Skeletal muscle satellite cell (primary cell): ENCODE results near the gene NPLOC4. TPM values are rescaled to one million over a fixed set of nuclear protein-coding genes. Genes with fewer than 3 reads are reported as not detected.
A peak's percentile ranks its signal among the peaks of the same experiment; 100 is the strongest.

ENCODE experiments used
- H3K27me3 ChIP-seq: 2 replicates; pipeline ENCODE4 v1.7.0; 2013; ENCODE audit warnings: low read length; ENCODE audit not compliant: control insufficient read depth, insufficient read depth
- H3K36me3 ChIP-seq: 2 replicates; pipeline ENCODE4 v1.7.0; 2013; ENCODE audit warnings: mild to moderate bottlenecking, control low read depth, low read length; ENCODE audit not compliant: insufficient read depth
- H3K4me1 ChIP-seq: 2 replicates; pipeline ENCODE4 v1.7.0; 2013; ENCODE audit warnings: low read length; ENCODE audit not compliant: control insufficient read depth, insufficient read depth
- H3K4me2 ChIP-seq: 2 replicates; pipeline ENCODE4 v1.7.0; 2013; ENCODE audit warnings: mild to moderate bottlenecking, low read length
- H3K4me3 ChIP-seq: 2 replicates; pipeline ENCODE4 v1.7.0; 2013; ENCODE audit warnings: low read length
- H3K9ac ChIP-seq: 2 replicates; pipeline ENCODE4 v1.7.0; 2013; ENCODE audit warnings: mild to moderate bottlenecking, low read depth, low read length, moderate library complexity
- H3K9me3 ChIP-seq: replicated peaks from 2 replicates; pipeline ENCODE4 v1.7.0; 2013; ENCODE audit warnings: mild to moderate bottlenecking, control low read depth, low read length
- small RNA-seq: library from RNA; depleted of rRNA; stranded (forward); fragments of <200 nt; gene quantifications from one replicate; pipeline ENCODE3, GENCODE V24; 2012

NPLOC4 gene

DNA sequence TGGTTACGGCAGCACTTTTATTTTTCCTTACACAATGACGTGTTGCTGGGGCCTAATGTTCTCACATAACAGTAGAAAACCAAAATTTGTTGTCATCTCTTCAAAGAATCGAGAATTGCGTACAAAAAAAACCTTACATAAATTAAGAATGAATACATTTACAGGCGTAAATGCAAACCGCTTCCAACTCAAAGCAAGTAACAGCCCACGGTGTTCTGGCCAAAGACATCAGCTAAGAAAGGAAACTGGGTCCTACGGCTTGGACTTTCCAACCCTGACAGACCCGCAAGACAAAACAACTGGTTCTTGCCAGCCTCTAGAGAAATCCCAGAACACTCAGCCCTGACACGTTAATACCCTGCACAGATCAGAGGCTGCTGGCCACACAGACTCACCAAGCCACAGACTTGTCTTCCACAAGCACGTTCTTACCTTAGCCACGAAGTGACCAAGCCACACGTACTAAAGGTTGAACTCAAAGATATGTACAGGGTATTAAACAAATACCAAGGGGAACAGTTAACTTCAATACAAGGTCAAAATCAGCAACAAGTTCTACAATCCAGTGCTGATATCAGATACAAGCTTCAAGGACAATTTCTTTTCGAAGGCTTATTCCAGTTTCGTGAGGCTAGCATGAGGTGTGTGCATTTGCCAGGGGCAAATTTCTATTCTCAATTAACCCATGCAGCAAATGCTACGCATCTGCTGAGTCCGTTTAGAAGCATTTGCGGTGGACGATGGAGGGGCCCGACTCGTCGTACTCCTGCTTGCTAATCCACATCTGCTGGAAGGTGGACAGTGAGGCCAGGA, 126.7 kb downstream of the NPLOC4 start:
- Histone ChIP-seq H3K4me2 (peak overlapping the region; percentile 93), H3K4me3 (peak overlapping the region; percentile 91), H3K27me3 (no peaks in the 10 kb centered on the region), H3K9me3 (no peaks in the 10 kb centered on the region), H3K9ac (peak overlapping the region; percentile 95), H3K36me3 (peaks cover 39% of the 10 kb centered on the region), H3K4me1 (peaks cover 15% of the 10 kb centered on the region)

DNA sequence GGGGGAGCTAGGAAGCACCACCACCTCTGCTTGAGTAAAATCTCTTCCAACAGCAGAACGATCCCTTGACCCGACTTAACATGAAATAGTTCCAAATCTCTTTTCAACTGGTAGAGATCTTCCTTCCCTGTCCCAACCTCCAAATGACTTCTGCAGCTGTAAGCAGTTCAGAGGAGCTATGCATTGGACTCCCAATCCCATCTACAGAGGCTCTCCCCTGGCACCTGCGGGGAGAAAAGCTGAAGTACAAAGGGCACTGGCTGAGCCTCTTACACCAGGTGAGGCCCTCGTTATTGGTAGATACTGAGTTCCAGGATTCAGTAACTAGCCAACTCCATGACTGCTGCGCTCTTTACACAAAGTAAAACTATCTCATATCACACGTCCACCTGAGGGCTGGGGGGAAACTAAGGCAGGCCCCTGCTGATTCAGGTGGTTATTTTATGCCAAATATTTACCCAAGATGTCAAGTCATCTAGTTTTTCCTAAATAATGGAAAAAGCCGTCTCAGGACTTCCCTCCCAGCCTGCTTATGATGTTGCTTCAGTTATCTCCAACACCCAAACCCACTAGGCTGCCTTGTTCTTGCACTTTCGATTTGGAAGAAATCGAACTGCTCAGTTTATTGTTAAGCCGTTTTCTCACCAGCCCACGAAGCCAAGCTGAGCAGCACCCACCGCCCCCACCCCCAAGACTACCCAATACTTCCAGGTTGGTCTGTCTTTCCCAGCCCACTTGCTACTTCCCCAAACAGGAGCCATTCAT, 127.5 kb downstream of the NPLOC4 start:
- Histone ChIP-seq H3K9ac (peak overlapping the region; percentile 95), H3K4me3 (peak overlapping the region; percentile 91), H3K27me3 (no peaks in the 10 kb centered on the region), H3K9me3 (no peaks in the 10 kb centered on the region), H3K4me1 (peaks cover 15% of the 10 kb centered on the region), H3K4me2 (peak overlapping the region; percentile 93), H3K36me3 (peaks cover 39% of the 10 kb centered on the region)

DNA sequence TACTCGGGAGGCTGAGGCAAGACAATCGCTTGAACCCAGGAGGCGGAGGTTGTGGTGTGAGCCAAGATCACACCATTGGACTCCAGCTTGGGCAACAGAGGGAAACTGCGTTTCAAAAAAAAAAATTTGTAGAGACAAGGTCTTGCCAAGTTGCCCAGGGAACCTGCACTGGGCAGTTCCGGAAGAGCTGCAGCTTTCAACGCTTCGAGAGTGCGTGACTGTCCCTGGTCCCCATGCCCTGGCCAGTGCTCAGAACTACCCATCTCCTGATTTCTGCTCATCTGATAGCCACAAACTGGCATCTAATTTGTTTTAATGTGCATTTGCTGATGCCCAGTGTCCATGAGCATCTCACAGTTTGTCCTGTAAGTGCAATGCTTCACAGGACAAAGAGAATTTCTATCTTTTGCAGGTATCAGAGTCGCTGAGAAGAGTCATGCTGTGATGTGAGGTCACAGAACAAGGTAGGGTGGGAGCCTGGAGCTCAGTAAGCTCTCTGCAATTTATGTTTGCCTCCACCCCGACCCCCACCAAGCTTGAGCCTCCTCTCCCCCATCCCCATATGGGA, 128.2 kb downstream of the NPLOC4 start:
- H3K9ac ChIP-seq, result peak overlapping the region; percentile 95
- H3K4me3 ChIP-seq, result peak overlapping the region; percentile 91
- H3K27me3 ChIP-seq, result no peaks in the 10 kb centered on the region
- H3K9me3 ChIP-seq, result no peaks in the 10 kb centered on the region
- H3K4me1 ChIP-seq, result peaks cover 10% of the 10 kb centered on the region
- H3K4me2 ChIP-seq, result peak overlapping the region; percentile 93
- H3K36me3 ChIP-seq, result peaks cover 39% of the 10 kb centered on the region

Small RNAs within 50 kb of the gene (small RNA-seq; reads per million reads assigned to genes)
- gene RF00019, result not detected
